ENCODE results near the gene IL16. TPM values are rescaled to one million over a fixed set of nuclear protein-coding genes. Genes with fewer than 3 reads are reported as not detected.

IL16 gene
- total and polyA plus RNA-seq, 2 experiments from 2014 or later, result 0.32 to 0.53 TPM

DNA sequence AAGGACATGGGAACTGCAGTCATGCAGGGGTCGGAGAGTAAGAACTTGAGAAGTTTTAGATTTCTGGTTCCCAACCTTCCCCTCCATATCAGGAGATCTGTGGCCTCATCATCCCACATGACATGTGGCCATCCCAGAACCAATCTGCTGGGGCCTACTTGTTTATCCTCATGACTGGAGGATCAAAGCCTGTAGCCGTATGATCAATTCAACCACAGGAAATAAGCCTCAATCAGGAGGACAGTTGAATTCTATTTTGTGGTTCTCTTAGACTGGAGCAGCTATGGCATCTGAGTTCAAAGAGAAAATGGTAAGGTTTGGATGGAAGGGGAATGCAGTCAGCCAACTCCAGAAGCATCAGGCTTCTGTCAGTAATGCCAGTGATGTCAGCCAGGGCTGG lies 57.2 kb downstream of the IL16 start:
- H3F3A ChIP-seq (ENCODE audit: insufficient read depth), result no peaks in the 10 kb centered on the region
- H3K4me2 ChIP-seq (ENCODE audit: unreplicated experiment), result no peak overlapping the region
- H3K36me3 ChIP-seq (ENCODE audit: low read depth), result no peaks in the 10 kb centered on the region
- 93 to 94% methylated on average over 2 of the region's 2 CpGs for WGBS, 2 experiments (ENCODE audit: low coverage in 1 of 2, low lambda C conversion rate in 2 of 2, missing lambda C conversion rate in 2 of 2)
- no peak overlapping the region for H3K27ac ChIP-seq
- no peaks in the 10 kb centered on the region for H4K20me1 ChIP-seq (ENCODE audit: insufficient read depth)
- H2AFZ ChIP-seq, result no peak overlapping the region
- TF ChIP-seq EZH2phosphoT487 (IDR thresholded peaks at IDR 0.05; ENCODE audit: insufficient read depth, low read depth), result no peak
- no peak for TF ChIP-seq EZH2 (IDR thresholded peaks at IDR 0.05; ENCODE audit: insufficient read depth, poor library complexity, severe bottlenecking)
- H3K9me2 ChIP-seq (ENCODE audit: insufficient read depth), result no peaks in the 10 kb centered on the region
- H3K4me3 ChIP-seq, result no peak overlapping the region
- H3K79me2 ChIP-seq (ENCODE audit: insufficient read depth), result no peaks in the 10 kb centered on the region
- no peak overlapping the region for H3K9ac ChIP-seq
- no peaks in the 10 kb centered on the region for H3K9me3 ChIP-seq (ENCODE audit: low read depth)
- DNase-seq, result no peak
- H3K4me1 ChIP-seq (ENCODE audit: insufficient read depth), result no peaks in the 10 kb centered on the region
- in situ Hi-C loops (cut with MboI), result no loop called here
- H3K27me3 ChIP-seq (replicated peaks; ENCODE audit: insufficient read depth), result no peaks in the 10 kb centered on the region

DNA sequence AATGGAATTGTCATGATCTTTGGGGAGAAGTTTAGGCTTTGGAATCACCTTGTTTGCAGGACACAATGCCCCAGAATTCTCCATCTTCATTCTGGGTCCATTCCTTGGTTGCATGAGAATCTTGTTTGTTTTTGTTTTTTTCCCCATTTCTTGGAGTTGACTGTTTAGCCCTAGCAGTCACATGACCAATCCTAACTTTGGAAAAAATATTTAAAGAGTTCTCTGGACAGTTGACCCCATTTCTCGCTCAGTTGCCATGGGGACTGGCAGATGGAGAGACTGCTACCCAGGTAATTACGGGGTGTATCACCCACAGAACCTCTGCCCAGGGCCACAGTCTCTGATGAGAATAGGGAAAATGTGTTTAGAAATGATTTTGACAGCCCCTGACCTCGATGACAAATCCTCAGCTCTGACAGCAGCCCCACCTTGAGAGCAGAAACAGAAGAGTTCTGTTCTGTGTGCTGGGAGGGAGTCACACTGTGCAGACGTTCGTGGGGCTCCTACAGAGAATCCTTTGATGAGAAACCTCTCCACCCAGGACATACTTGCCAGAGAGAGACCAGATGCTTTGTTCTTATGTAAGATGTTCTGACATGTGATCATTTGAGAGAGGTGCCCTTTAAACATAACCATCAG lies 57.7 kb downstream of the IL16 start:
- H4K20me1 ChIP-seq (ENCODE audit: insufficient read depth), result no peaks in the 10 kb centered on the region
- H2AFZ ChIP-seq, result peak overlapping the region; percentile 36; the same call in 1 of the 2 replicates
- WGBS, 2 experiments (ENCODE audit: low coverage in 1 of 2, low lambda C conversion rate in 2 of 2, missing lambda C conversion rate in 2 of 2), result 24 to 29% methylated on average over 5 of the region's 5 CpGs
- H3K27me3 ChIP-seq (replicated peaks; ENCODE audit: insufficient read depth), result no peaks in the 10 kb centered on the region
- no peak overlapping the region for H3K4me2 ChIP-seq (ENCODE audit: unreplicated experiment)
- DNase-seq, result peak; percentile 31
- no peaks in the 10 kb centered on the region for H3K4me1 ChIP-seq (ENCODE audit: insufficient read depth)
- H3K27ac ChIP-seq, result no peak overlapping the region
- no peak overlapping the region for H3K4me3 ChIP-seq
- H3K9ac ChIP-seq, result no peak overlapping the region
- H3K9me2 ChIP-seq (ENCODE audit: insufficient read depth), result no peaks in the 10 kb centered on the region
- no peaks in the 10 kb centered on the region for H3F3A ChIP-seq (ENCODE audit: insufficient read depth)
- in situ Hi-C loops (cut with MboI), result no loop called here
- no peaks in the 10 kb centered on the region for H3K79me2 ChIP-seq (ENCODE audit: insufficient read depth)
- no peak for TF ChIP-seq EZH2phosphoT487 (IDR thresholded peaks at IDR 0.05; ENCODE audit: insufficient read depth, low read depth)
- TF ChIP-seq EZH2 (IDR thresholded peaks at IDR 0.05; ENCODE audit: insufficient read depth, poor library complexity, severe bottlenecking), result no peak
- H3K36me3 ChIP-seq (ENCODE audit: low read depth), result no peaks in the 10 kb centered on the region
- H3K9me3 ChIP-seq (ENCODE audit: low read depth), result no peaks in the 10 kb centered on the region

- WGBS, 2 experiments (ENCODE audit: low coverage in 1 of 2, low lambda C conversion rate in 2 of 2, missing lambda C conversion rate in 2 of 2), result 80 to 83% methylated on average over 3 of the region's 3 CpGs
- peak; percentile 39 for DNase-seq
- Histone ChIP-seq H3K4me2 (ENCODE audit: unreplicated experiment) (no peak overlapping the region), H3K36me3 (ENCODE audit: low read depth) (no peaks in the 10 kb centered on the region), H3K27ac (no peak overlapping the region), H3K4me1 (ENCODE audit: insufficient read depth) (no peaks in the 10 kb centered on the region), H3K9me3 (ENCODE audit: low read depth) (no peaks in the 10 kb centered on the region), H3F3A (ENCODE audit: insufficient read depth) (no peaks in the 10 kb centered on the region), H3K4me3 (no peak overlapping the region), H3K27me3 (replicated peaks; ENCODE audit: insufficient read depth) (no peaks in the 10 kb centered on the region), H3K9me2 (ENCODE audit: insufficient read depth) (no peaks in the 10 kb centered on the region), H3K79me2 (ENCODE audit: insufficient read depth) (no peaks in the 10 kb centered on the region), H4K20me1 (ENCODE audit: insufficient read depth) (no peaks in the 10 kb centered on the region), H3K9ac (no peak overlapping the region), H2AFZ (peak overlapping the region; percentile 36; the same call in 1 of the 2 replicates)
- in situ Hi-C loops (cut with MboI), result no loop called here
- no peak for TF ChIP-seq EZH2phosphoT487 (IDR thresholded peaks at IDR 0.05; ENCODE audit: insufficient read depth, low read depth)
- TF ChIP-seq EZH2 (IDR thresholded peaks at IDR 0.05; ENCODE audit: insufficient read depth, poor library complexity, severe bottlenecking), result no peak
These were observed 58.2 kb downstream of the IL16 start for GRCh38 chr15:81254916-81255290.

- no peaks in the 10 kb centered on the region for H3K36me3 ChIP-seq (ENCODE audit: low read depth)
- no peaks in the 10 kb centered on the region for H3K9me3 ChIP-seq (ENCODE audit: low read depth)
- H3K4me2 ChIP-seq (ENCODE audit: unreplicated experiment), result no peak overlapping the region
- in situ Hi-C loops (cut with MboI), result no loop called here
- H3K27ac ChIP-seq, result no peak overlapping the region
- H2AFZ ChIP-seq, result no peak overlapping the region
- no peak for DNase-seq
- WGBS, 2 experiments (ENCODE audit: low coverage in 1 of 2, low lambda C conversion rate in 2 of 2, missing lambda C conversion rate in 2 of 2), result 55 to 64% methylated on average over 5 of the region's 5 CpGs
- H3K9ac ChIP-seq, result no peak overlapping the region
- H3K4me1 ChIP-seq (ENCODE audit: insufficient read depth), result no peaks in the 10 kb centered on the region
- no peak overlapping the region for H3K4me3 ChIP-seq
- H3K79me2 ChIP-seq (ENCODE audit: insufficient read depth), result no peaks in the 10 kb centered on the region
- no peaks in the 10 kb centered on the region for H3K27me3 ChIP-seq (replicated peaks; ENCODE audit: insufficient read depth)
- no peaks in the 10 kb centered on the region for H3F3A ChIP-seq (ENCODE audit: insufficient read depth)
- no peaks in the 10 kb centered on the region for H3K9me2 ChIP-seq (ENCODE audit: insufficient read depth)
- H4K20me1 ChIP-seq (ENCODE audit: insufficient read depth), result no peaks in the 10 kb centered on the region
- TF ChIP-seq EZH2 (IDR thresholded peaks at IDR 0.05; ENCODE audit: insufficient read depth, poor library complexity, severe bottlenecking) (no peak), EZH2phosphoT487 (IDR thresholded peaks at IDR 0.05; ENCODE audit: insufficient read depth, low read depth) (no peak)
These were observed 58.8 kb downstream of the IL16 start for GRCh38 chr15:81255315-81255957.
